Muscle of leg (tissue), 16 donors: ENCODE data around the gene MTHFD2. TPM values are rescaled to one million over a fixed set of nuclear protein-coding genes. Genes with fewer than 3 reads are reported as not detected.

Source experiments
- DNase-seq: peaks from one replicate; pipeline ENCODE4 v3.0.0; 2013
- H3K27ac ChIP-seq: one replicate; pipeline ENCODE4 v1.5.1; 2013; ENCODE audit warnings: mild to moderate bottlenecking, low read length, control low read depth
- H3K27me3 ChIP-seq: one replicate; pipeline ENCODE4 v1.6.1; 2013; ENCODE audit warnings: low read length; ENCODE audit not compliant: control insufficient read depth, insufficient read depth
- H3K36me3 ChIP-seq: one replicate; pipeline ENCODE4 v1.6.1; 2013; ENCODE audit warnings: low read length; ENCODE audit not compliant: control insufficient read depth, insufficient read depth
- H3K4me1 ChIP-seq: one replicate; pipeline ENCODE4 v1.6.1; 2013; ENCODE audit warnings: low read length; ENCODE audit not compliant: control insufficient read depth, insufficient read depth
- H3K4me3 ChIP-seq: one replicate; pipeline ENCODE4 v1.5.1; 2013; ENCODE audit warnings: low read length, control low read depth
- H3K9me3 ChIP-seq: replicated peaks from 2 replicates; pipeline ENCODE4 v1.6.1; 2013; ENCODE audit warnings: low read depth, low read length; ENCODE audit not compliant: control insufficient read depth
- WGBS: methylation state at CpG from one replicate; pipeline ENCODE4 v1.1.5; 2013; ENCODE audit warnings: missing lambda C conversion rate; ENCODE audit not compliant: insufficient coverage; 5-methylcytosine and 5-hydroxymethylcytosine counted together
- long read RNA-seq, 11 donors: transcript quantifications; one replicate each; lab custom pipeline, GENCODE V29; 2026
- polyA plus RNA-seq, 8 donors: library from polyadenylated mRNA; unstranded; fragments of 120-200 nt; gene quantifications; one replicate each; pipeline versions ENCODE4 v1.2.1 to v1.2.3, GENCODE V29; 2013; ENCODE audit warnings: inconsistent platforms in 1 of 8, low replicate concordance in 1 of 8; ENCODE audit not compliant: insufficient read length in 8 of 8, insufficient read depth in 1 of 8
- total RNA-seq: library from RNA; stranded (reverse); fragments of 120-200 nt; gene quantifications from one replicate; pipeline ENCODE4 v1.2.4, GENCODE V29; 2013

Gene MTHFD2
- total RNA-seq (27.3 TPM), polyA plus RNA-seq (10 to 100 TPM; 25.6 to 42.6 (median 31.9) TPM)
- long read RNA-seq, donor 1, full-length matches to known transcripts, result 5 of 5 reads
- long read RNA-seq, donor 1, partial matches to known transcripts, result 0 of 5 reads
- long read RNA-seq, donor 1, other reads (novel, unspliced or antisense), result 0 of 5 reads
- long read RNA-seq, donor 2, result 0 reads
- long read RNA-seq, donor 3, full-length matches to known transcripts, result 7 of 7 reads
- long read RNA-seq, donor 3, partial matches to known transcripts, result 0 of 7 reads
- long read RNA-seq, donor 3, other reads (novel, unspliced or antisense), result 0 of 7 reads
- long read RNA-seq, donor 4, full-length matches to known transcripts, result 7 of 7 reads
- long read RNA-seq, donor 4, partial matches to known transcripts, result 0 of 7 reads
- long read RNA-seq, donor 4, other reads (novel, unspliced or antisense), result 0 of 7 reads
- long read RNA-seq, donor 5, full-length matches to known transcripts, result 23 of 23 reads
- long read RNA-seq, donor 5, partial matches to known transcripts, result 0 of 23 reads
- long read RNA-seq, donor 5, other reads (novel, unspliced or antisense), result 0 of 23 reads
- long read RNA-seq, donor 6, full-length matches to known transcripts, result 10 of 10 reads
- long read RNA-seq, donor 6, partial matches to known transcripts, result 0 of 10 reads
- long read RNA-seq, donor 6, other reads (novel, unspliced or antisense), result 0 of 10 reads
- long read RNA-seq, donor 7, full-length matches to known transcripts, result 11 of 28 reads
- long read RNA-seq, donor 7, partial matches to known transcripts, result 11 of 28 reads
- long read RNA-seq, donor 7, other reads (novel, unspliced or antisense), result 6 of 28 reads
- long read RNA-seq, donor 8, full-length matches to known transcripts, result 7 of 7 reads
- long read RNA-seq, donor 8, partial matches to known transcripts, result 0 of 7 reads
- long read RNA-seq, donor 8, other reads (novel, unspliced or antisense), result 0 of 7 reads
- long read RNA-seq, donor 9, full-length matches to known transcripts, result 10 of 10 reads
- long read RNA-seq, donor 9, partial matches to known transcripts, result 0 of 10 reads
- long read RNA-seq, donor 9, other reads (novel, unspliced or antisense), result 0 of 10 reads
- long read RNA-seq, donor 10, full-length matches to known transcripts, result 11 of 21 reads
- long read RNA-seq, donor 10, partial matches to known transcripts, result 10 of 21 reads
- long read RNA-seq, donor 10, other reads (novel, unspliced or antisense), result 0 of 21 reads
- long read RNA-seq, donor 11, full-length matches to known transcripts, result 7 of 12 reads
- long read RNA-seq, donor 11, partial matches to known transcripts, result 5 of 12 reads
- long read RNA-seq, donor 11, other reads (novel, unspliced or antisense), result 0 of 12 reads

GRCh38 chr2:74198461-74199274 is at the start of gene MTHFD2:
MTHFD2 (plus strand) TSS chr2:74198615; CDS start chr2:74198642, 27 bp downstream.
- Histone ChIP-seq H3K27ac (peak within 1 kb of the TSS; percentile 83), H3K36me3 (no peaks in the 10 kb centered on the region), H3K27me3 (peaks cover 2% of the 10 kb centered on the region), H3K4me3 (peak within 1 kb of the TSS; percentile 50), H3K9me3 (no peaks in the 10 kb centered on the region), H3K4me1 (peaks cover 8% of the 10 kb centered on the region)
- under 1% methylated on average over 94 of the region's 96 CpGs for WGBS
- peak; percentile 95 for DNase-seq

- Histone ChIP-seq H3K27ac (no peak overlapping the region), H3K36me3 (peaks cover 20% of the 10 kb centered on the region), H3K27me3 (no peaks in the 10 kb centered on the region), H3K4me1 (peaks cover 20% of the 10 kb centered on the region), H3K4me3 (no peak overlapping the region), H3K9me3 (no peaks in the 10 kb centered on the region)
- 90% methylated on average over 2 of the region's 5 CpGs for WGBS
- DNase-seq, result no peak
Observed at GRCh38 chr2:74149247-74149525, 49.2 kb upstream of the MTHFD2 start.

GRCh38 chr2:74149570-74150319 is 48.7 kb upstream of the MTHFD2 start:
- Histone ChIP-seq H3K4me3 (no peak overlapping the region), H3K27ac (no peak overlapping the region), H3K36me3 (peaks cover 15% of the 10 kb centered on the region), H3K9me3 (no peaks in the 10 kb centered on the region), H3K4me1 (peaks cover 20% of the 10 kb centered on the region), H3K27me3 (no peaks in the 10 kb centered on the region)
- no peak for DNase-seq
- 88% methylated on average over 6 of the region's 7 CpGs for WGBS

GRCh38 chr2:74152954-74153353 is 45.5 kb upstream of the MTHFD2 start:
- H3K4me1 ChIP-seq, result peaks cover 8% of the 10 kb centered on the region
- no peak overlapping the region for H3K27ac ChIP-seq
- DNase-seq, result no peak
- no peak overlapping the region for H3K4me3 ChIP-seq
- no peaks in the 10 kb centered on the region for H3K27me3 ChIP-seq
- H3K36me3 ChIP-seq, result peaks cover 24% of the 10 kb centered on the region
- no CpG with 5 or more reads among the region's 2 CpGs for WGBS
- H3K9me3 ChIP-seq, result no peaks in the 10 kb centered on the region

GRCh38 chr2:74155830-74156229 is 42.6 kb upstream of the MTHFD2 start:
- WGBS, result no CpG with 5 or more reads among the region's 3 CpGs
- no peaks in the 10 kb centered on the region for H3K4me1 ChIP-seq
- H3K36me3 ChIP-seq, result peaks cover 35% of the 10 kb centered on the region
- H3K9me3 ChIP-seq, result no peaks in the 10 kb centered on the region
- H3K4me3 ChIP-seq, result no peak overlapping the region
- H3K27me3 ChIP-seq, result no peaks in the 10 kb centered on the region
- DNase-seq, result no peak
- no peak overlapping the region for H3K27ac ChIP-seq

GRCh38 chr2:74162951-74163350 is 35.5 kb upstream of the MTHFD2 start:
- no peaks in the 10 kb centered on the region for H3K27me3 ChIP-seq
- H3K4me3 ChIP-seq, result no peak overlapping the region
- DNase-seq, result no peak
- peaks cover 3% of the 10 kb centered on the region for H3K9me3 ChIP-seq
- WGBS, result no CpG with 5 or more reads among the region's 6 CpGs
- H3K27ac ChIP-seq, result no peak overlapping the region
- no peaks in the 10 kb centered on the region for H3K4me1 ChIP-seq
- H3K36me3 ChIP-seq, result peaks cover 58% of the 10 kb centered on the region

- Histone ChIP-seq H3K36me3 (peaks cover 69% of the 10 kb centered on the region), H3K9me3 (peaks cover 3% of the 10 kb centered on the region), H3K4me3 (no peak overlapping the region), H3K27ac (no peak overlapping the region), H3K27me3 (no peaks in the 10 kb centered on the region), H3K4me1 (no peaks in the 10 kb centered on the region)
- DNase-seq, result no peak
- no CpG with 5 or more reads among the region's 1 CpG for WGBS
Observed at GRCh38 chr2:74164761-74165160, 33.7 kb upstream of the MTHFD2 start.

- Histone ChIP-seq H3K4me3 (no peak overlapping the region), H3K27me3 (no peaks in the 10 kb centered on the region), H3K27ac (no peak overlapping the region), H3K9me3 (peaks cover 3% of the 10 kb centered on the region), H3K36me3 (peaks cover 61% of the 10 kb centered on the region), H3K4me1 (no peaks in the 10 kb centered on the region)
- DNase-seq, result no peak
- no CpG with 5 or more reads among the region's 2 CpGs for WGBS
Observed at GRCh38 chr2:74168739-74169138, 29.7 kb upstream of the MTHFD2 start.

GRCh38 chr2:74174909-74175308 is 23.5 kb upstream of the MTHFD2 start:
- DNase-seq, result no peak
- Histone ChIP-seq H3K27ac (no peak overlapping the region), H3K4me3 (no peak overlapping the region), H3K4me1 (peaks cover 9% of the 10 kb centered on the region), H3K36me3 (peaks cover 17% of the 10 kb centered on the region), H3K27me3 (no peaks in the 10 kb centered on the region), H3K9me3 (no peaks in the 10 kb centered on the region)
- WGBS, result no CpG with 5 or more reads among the region's 1 CpG
